GM12878 (cell line): ENCODE data around the gene PSMB8.

Source experiments
- CTCF ChIP-seq, 3 experiments: IDR thresholded peaks in 2 of 3; conservative IDR thresholded peaks in 1 of 3; 2 replicates each; pipeline ENCODE4 v1.5.1; 2011; ENCODE audit warnings: low read depth in 3 of 3, low read length in 3 of 3, mild to moderate bottlenecking in 3 of 3, control low read depth in 2 of 3, moderate library complexity in 2 of 3, inconsistent platforms in 1 of 3, mixed read lengths in 1 of 3; ENCODE audit not compliant: control insufficient read depth in 2 of 3, insufficient read depth in 1 of 3; ENCODE audit errors: extremely low read depth in 1 of 3
- EZH2 ChIP-seq: IDR thresholded peaks from 2 replicates; pipeline ENCODE4 v1.6.1; 2012; ENCODE audit warnings: low read depth, mild to moderate bottlenecking, control low read depth, inconsistent platforms, low read length, borderline replicate concordance; ENCODE audit not compliant: control insufficient read depth
- NFIC ChIP-seq: IDR thresholded peaks from 2 replicates; pipeline ENCODE4 v1.6.1; 2012; ENCODE audit warnings: low read depth, mild to moderate bottlenecking, inconsistent platforms, low read length, moderate library complexity
- POLR2A ChIP-seq: IDR thresholded peaks from 2 replicates; pipeline ENCODE4 v1.6.1; 2011; ENCODE audit warnings: low read depth, mild to moderate bottlenecking, low read length
- POLR2AphosphoS5 ChIP-seq: IDR thresholded peaks from 2 replicates; pipeline ENCODE4 v1.6.1; 2011; ENCODE audit warnings: mild to moderate bottlenecking, low read length, inconsistent platforms
- ZNF384 ChIP-seq: IDR thresholded peaks from 2 replicates; pipeline ENCODE4 v1.6.1; 2012; ENCODE audit warnings: low read depth, mild to moderate bottlenecking, low read length, improper control_type of control experiment, borderline replicate concordance

GRCh38 chr6:32792901-32793435 is 50.9 kb downstream of the PSMB8 start:
- TF ChIP-seq CTCF (IDR thresholded peaks at IDR 0.05 in 2 of 3, conservative IDR thresholded peaks at IDR 0.05 in 1 of 3; ENCODE audit: control insufficient read depth in 2 of 3, extremely low read depth in 1 of 3, insufficient read depth in 1 of 3, low read depth in 3 of 3, low read length in 3 of 3) (no peak), POLR2AphosphoS5 (no peak), EZH2 (no peak), NFIC (no peak), ZNF384 (no peak), POLR2A (no peak)
